Measurements from ENCODE around the gene LSM4. TPM values are rescaled to one million over a fixed set of nuclear protein-coding genes. Genes with fewer than 3 reads are reported as not detected.

Gene LSM4
- total and polyA plus RNA-seq, 2 of the 13 experiments (the other 11 are each of a cell fraction or from before 2014, with no cell fraction given) = 65.8 to 166 TPM

GRCh38 chr19:18274781-18275356, 48.0 kb downstream of the LSM4 start (continued):
- TF ChIP-seq, protein P1, sequence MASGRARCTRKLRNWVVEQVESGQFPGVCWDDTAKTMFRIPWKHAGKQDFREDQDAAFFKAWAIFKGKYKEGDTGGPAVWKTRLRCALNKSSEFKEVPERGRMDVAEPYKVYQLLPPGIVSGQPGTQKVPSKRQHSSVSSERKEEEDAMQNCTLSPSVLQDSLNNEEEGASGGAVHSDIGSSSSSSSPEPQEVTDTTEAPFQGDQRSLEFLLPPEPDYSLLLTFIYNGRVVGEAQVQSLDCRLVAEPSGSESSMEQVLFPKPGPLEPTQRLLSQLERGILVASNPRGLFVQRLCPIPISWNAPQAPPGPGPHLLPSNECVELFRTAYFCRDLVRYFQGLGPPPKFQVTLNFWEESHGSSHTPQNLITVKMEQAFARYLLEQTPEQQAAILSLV (CRISPR knock-in tag; IDR thresholded peaks at IDR 0.05; ENCODE audit: borderline replicate concordance) = 0 out of 2 replicates have a peak, but pooled peaks have one; percentile 63
- TF ChIP-seq MXI1 (IDR thresholded peaks at IDR 0.05; ENCODE audit: borderline replicate concordance, low read depth, low read length) (peak; percentile 62; the same call in 1 of the 3 replicates), ZC3H4 (CRISPR knock-in tag; IDR thresholded peaks at IDR 0.05; ENCODE audit: borderline replicate concordance) (no peak), CHCHD3 (CRISPR knock-in tag; IDR thresholded peaks at IDR 0.05) (no peak), ZNF589 (CRISPR knock-in tag; conservative IDR thresholded peaks at IDR 0.05) (no peak), CBX1 (IDR thresholded peaks at IDR 0.05; ENCODE audit: low read depth) (no peak), ZFP36L1 (CRISPR knock-in tag; IDR thresholded peaks at IDR 0.05) (peak; percentile 90; the same call in 1 of the 2 replicates), GTF2F1 (IDR thresholded peaks at IDR 0.05; ENCODE audit: low read length) (no peak), ZNF343 (CRISPR knock-in tag; IDR thresholded peaks at IDR 0.05) (0 out of 2 replicates have a peak, but pooled peaks have one; percentile 22), ZNF430 (CRISPR knock-in tag; IDR thresholded peaks at IDR 0.05) (no peak), EED (CRISPR knock-in tag; IDR thresholded peaks at IDR 0.05) (no peak), TCF7L2 (IDR thresholded peaks at IDR 0.05; ENCODE audit: low read depth, low read length) (no peak), ZNF432 (CRISPR knock-in tag; IDR thresholded peaks at IDR 0.05; ENCODE audit: borderline replicate concordance) (no peak), AGO2 (optimal IDR thresholded peaks at IDR 0.05; ENCODE audit: low read depth, low read length) (peak; percentile 74), ZNF235 (CRISPR knock-in tag; IDR thresholded peaks at IDR 0.05; ENCODE audit: borderline replicate concordance) (no peak), ISL2 (CRISPR knock-in tag; IDR thresholded peaks at IDR 0.05) (peak; percentile 30; the same call in 1 of the 2 replicates), ZNF329 (CRISPR knock-in tag; IDR thresholded peaks at IDR 0.05; ENCODE audit: low read depth) (0 out of 2 replicates have a peak, but pooled peaks have one; percentile 50), ZNF678 (CRISPR knock-in tag; IDR thresholded peaks at IDR 0.05) (peak; percentile 76; the same call in 1 of the 2 replicates)
- TF ChIP-seq, protein P2, sequence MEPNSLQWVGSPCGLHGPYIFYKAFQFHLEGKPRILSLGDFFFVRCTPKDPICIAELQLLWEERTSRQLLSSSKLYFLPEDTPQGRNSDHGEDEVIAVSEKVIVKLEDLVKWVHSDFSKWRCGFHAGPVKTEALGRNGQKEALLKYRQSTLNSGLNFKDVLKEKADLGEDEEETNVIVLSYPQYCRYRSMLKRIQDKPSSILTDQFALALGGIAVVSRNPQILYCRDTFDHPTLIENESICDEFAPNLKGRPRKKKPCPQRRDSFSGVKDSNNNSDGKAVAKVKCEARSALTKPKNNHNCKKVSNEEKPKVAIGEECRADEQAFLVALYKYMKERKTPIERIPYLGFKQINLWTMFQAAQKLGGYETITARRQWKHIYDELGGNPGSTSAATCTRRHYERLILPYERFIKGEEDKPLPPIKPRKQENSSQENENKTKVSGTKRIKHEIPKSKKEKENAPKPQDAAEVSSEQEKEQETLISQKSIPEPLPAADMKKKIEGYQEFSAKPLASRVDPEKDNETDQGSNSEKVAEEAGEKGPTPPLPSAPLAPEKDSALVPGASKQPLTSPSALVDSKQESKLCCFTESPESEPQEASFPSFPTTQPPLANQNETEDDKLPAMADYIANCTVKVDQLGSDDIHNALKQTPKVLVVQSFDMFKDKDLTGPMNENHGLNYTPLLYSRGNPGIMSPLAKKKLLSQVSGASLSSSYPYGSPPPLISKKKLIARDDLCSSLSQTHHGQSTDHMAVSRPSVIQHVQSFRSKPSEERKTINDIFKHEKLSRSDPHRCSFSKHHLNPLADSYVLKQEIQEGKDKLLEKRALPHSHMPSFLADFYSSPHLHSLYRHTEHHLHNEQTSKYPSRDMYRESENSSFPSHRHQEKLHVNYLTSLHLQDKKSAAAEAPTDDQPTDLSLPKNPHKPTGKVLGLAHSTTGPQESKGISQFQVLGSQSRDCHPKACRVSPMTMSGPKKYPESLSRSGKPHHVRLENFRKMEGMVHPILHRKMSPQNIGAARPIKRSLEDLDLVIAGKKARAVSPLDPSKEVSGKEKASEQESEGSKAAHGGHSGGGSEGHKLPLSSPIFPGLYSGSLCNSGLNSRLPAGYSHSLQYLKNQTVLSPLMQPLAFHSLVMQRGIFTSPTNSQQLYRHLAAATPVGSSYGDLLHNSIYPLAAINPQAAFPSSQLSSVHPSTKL (CRISPR knock-in tag; IDR thresholded peaks at IDR 0.05) = peak; percentile 35
- TF ChIP-seq, protein P3, sequence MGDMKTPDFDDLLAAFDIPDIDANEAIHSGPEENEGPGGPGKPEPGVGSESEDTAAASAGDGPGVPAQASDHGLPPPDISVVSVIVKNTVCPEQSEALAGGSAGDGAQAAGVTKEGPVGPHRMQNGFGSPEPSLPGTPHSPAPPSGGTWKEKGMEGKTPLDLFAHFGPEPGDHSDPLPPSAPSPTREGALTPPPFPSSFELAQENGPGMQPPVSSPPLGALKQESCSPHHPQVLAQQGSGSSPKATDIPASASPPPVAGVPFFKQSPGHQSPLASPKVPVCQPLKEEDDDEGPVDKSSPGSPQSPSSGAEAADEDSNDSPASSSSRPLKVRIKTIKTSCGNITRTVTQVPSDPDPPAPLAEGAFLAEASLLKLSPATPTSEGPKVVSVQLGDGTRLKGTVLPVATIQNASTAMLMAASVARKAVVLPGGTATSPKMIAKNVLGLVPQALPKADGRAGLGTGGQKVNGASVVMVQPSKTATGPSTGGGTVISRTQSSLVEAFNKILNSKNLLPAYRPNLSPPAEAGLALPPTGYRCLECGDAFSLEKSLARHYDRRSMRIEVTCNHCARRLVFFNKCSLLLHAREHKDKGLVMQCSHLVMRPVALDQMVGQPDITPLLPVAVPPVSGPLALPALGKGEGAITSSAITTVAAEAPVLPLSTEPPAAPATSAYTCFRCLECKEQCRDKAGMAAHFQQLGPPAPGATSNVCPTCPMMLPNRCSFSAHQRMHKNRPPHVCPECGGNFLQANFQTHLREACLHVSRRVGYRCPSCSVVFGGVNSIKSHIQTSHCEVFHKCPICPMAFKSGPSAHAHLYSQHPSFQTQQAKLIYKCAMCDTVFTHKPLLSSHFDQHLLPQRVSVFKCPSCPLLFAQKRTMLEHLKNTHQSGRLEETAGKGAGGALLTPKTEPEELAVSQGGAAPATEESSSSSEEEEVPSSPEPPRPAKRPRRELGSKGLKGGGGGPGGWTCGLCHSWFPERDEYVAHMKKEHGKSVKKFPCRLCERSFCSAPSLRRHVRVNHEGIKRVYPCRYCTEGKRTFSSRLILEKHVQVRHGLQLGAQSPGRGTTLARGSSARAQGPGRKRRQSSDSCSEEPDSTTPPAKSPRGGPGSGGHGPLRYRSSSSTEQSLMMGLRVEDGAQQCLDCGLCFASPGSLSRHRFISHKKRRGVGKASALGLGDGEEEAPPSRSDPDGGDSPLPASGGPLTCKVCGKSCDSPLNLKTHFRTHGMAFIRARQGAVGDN (CRISPR knock-in tag; IDR thresholded peaks at IDR 0.05) = peak; percentile 92
